Stimulated activated CD4-positive, alpha-beta T cell treated with anti-CD3 and anti-CD28 coated beads, TNF-alpha, amount 100 ng/mL, for 48 hours (primary cell): ENCODE measurements around the gene C8A.

Experiments used
- DNase-seq, 3 donors: peaks; one replicate each; pipeline ENCODE4 v3.0.0-alpha.2; 2020; ENCODE audit warnings: low read depth in 3 of 3

C8A gene

DNA sequence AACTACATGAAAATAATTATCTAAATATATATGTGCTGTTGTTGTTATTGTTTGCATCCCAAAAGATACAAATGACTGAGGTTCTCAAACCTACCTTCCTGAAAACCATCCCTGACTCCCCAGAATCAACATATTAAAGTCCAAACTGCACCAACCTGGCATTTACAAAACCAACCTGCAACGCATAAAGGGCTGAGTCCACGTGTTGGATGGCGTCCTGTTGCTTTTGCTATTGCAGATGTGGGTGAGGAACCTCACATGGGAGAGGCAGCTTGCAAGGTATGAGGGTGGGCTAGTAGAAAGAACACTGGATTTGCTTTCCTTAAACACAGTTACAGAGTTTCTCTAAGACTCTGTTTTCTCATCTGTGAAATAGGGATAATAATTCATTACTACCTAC lies 112.8 kb downstream of the C8A start:
- no peak for DNase-seq
